Measurements from ENCODE around the gene PANX2. TPM values are rescaled to one million over a fixed set of nuclear protein-coding genes. Genes with fewer than 3 reads are reported as not detected.

PANX2 gene
- polyA plus RNA-seq, 1 experiment: 1.4 TPM

GRCh38 chr22:50216684-50217520, 46.4 kb downstream of the PANX2 start:
- Histone ChIP-seq H3K27me3 (ENCODE audit: control insufficient read depth, insufficient read depth, low read length) (no peaks in the 10 kb centered on the region), H3K36me3 (ENCODE audit: control insufficient read depth, insufficient read depth, low read length) (peaks cover 54% of the 10 kb centered on the region), H3K4me3 (ENCODE audit: low read depth, low read length) (no peak overlapping the region)
- POLR2A ChIA-PET: no interaction called here
- DNase-seq (ENCODE audit: low read depth): no peak
- CTCF ChIA-PET: interaction anchor here (2.9 kb wide), 1 partner anchor 11 kb away, joined by 10 read pairs; no protein-coding TSS in a partner anchor
- no peak for TF ChIP-seq CTCF (IDR thresholded peaks at IDR 0.05; ENCODE audit: insufficient read depth, low read depth, low read length)

DNA sequence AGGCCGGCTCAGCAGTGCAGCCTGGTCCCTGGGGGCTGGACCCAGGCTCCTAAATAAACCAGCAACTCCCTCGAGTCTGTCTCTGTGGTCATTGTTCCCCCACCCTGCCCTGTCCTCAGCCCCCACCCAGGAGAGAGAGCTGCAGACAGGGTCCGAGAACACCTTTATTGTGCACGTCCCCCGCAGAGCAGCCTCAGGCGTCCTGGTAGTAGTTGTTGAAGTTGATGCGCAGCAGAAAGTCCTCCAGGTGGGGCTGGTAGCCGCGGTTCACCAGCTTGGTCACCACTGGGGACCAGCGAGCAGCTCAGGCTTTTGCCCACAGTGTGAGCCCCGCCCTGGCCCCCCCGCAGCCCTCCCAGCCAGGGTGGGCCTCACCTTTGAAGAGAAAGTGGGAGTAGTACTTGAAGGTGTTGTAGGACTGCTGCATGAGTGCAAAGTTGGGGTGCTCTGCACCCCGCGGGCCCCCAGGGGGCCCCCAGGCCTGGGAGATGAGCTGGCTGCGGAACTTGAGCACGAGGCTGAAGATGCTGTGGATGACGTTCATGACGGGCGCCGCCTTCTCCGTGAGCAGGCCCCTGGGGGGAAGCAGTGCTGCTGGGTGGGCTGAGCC, 47.1 kb downstream of the PANX2 start:
- TF ChIP-seq CTCF (IDR thresholded peaks at IDR 0.05; ENCODE audit: insufficient read depth, low read depth, low read length): no peak
- H3K36me3 ChIP-seq (ENCODE audit: control insufficient read depth, insufficient read depth, low read length): peaks cover 56% of the 10 kb centered on the region
- CTCF ChIA-PET: interaction anchor here (0.6 to 2.9 kb wide), 2 partner anchors 11 to 20 kb away, joined by 3 to 10 read pairs; no protein-coding TSS in a partner anchor
- no peak for DNase-seq (ENCODE audit: low read depth)
- H3K27me3 ChIP-seq (ENCODE audit: control insufficient read depth, insufficient read depth, low read length): no peaks in the 10 kb centered on the region
- POLR2A ChIA-PET: no interaction called here
- H3K4me3 ChIP-seq (ENCODE audit: low read depth, low read length): no peak overlapping the region

- peaks cover 58% of the 10 kb centered on the region for H3K36me3 ChIP-seq (ENCODE audit: control insufficient read depth, insufficient read depth, low read length)
- CTCF ChIA-PET: interaction anchor here (0.6 to 0.9 kb wide), 3 partner anchors 10 to 290 kb away, joined by 3 to 4 read pairs (median 3); no protein-coding TSS in a partner anchor
- no peak for DNase-seq (ENCODE audit: low read depth)
- no peak overlapping the region for H3K4me3 ChIP-seq (ENCODE audit: low read depth, low read length)
- POLR2A ChIA-PET: no interaction called here
- no peaks in the 10 kb centered on the region for H3K27me3 ChIP-seq (ENCODE audit: control insufficient read depth, insufficient read depth, low read length)
- TF ChIP-seq CTCF (IDR thresholded peaks at IDR 0.05; ENCODE audit: insufficient read depth, low read depth, low read length): no peak
Measured at GRCh38 chr22:50218153-50218995, 47.8 kb downstream of the PANX2 start.

- POLR2A ChIA-PET: no interaction called here
- Histone ChIP-seq H3K27me3 (ENCODE audit: control insufficient read depth, insufficient read depth, low read length) (no peaks in the 10 kb centered on the region), H3K4me3 (ENCODE audit: low read depth, low read length) (no peak overlapping the region), H3K36me3 (ENCODE audit: control insufficient read depth, insufficient read depth, low read length) (peaks cover 63% of the 10 kb centered on the region)
- CTCF ChIA-PET: interaction anchor here (0.9 to 2.0 kb wide), 2 partner anchors 11 to 18 kb away, joined by 4 to 6 read pairs; no protein-coding TSS in a partner anchor
- TF ChIP-seq CTCF (IDR thresholded peaks at IDR 0.05; ENCODE audit: insufficient read depth, low read depth, low read length): no peak
- DNase-seq (ENCODE audit: low read depth): peak; percentile 50
Measured at GRCh38 chr22:50218996-50219727, 48.6 kb downstream of the PANX2 start.
